ENCODE data around the gene ATG2B.
A peak's percentile ranks its signal among the peaks of the same experiment; 100 is the strongest.
"Not testable (repeated sequence)": the region's sequence is repeated elsewhere in the genome, so short reads cannot be mapped to it uniquely, and the experiment has no call there.

ATG2B gene

GRCh38 chr14:96252323-96252998, 110.7 kb downstream of the ATG2B start:
- DNase-seq (ENCODE audit: low spot score), result no peak

- DNase-seq (ENCODE audit: low spot score), result no peak
Measured at GRCh38 chr14:96251656-96252155, 111.4 kb downstream of the ATG2B start.

- DNase-seq (ENCODE audit: low spot score), result no peak
Measured at GRCh38 chr14:96250485-96250884, 112.7 kb downstream of the ATG2B start.

GRCh38 chr14:96249029-96249428, 114.1 kb downstream of the ATG2B start:
- no peak for DNase-seq (ENCODE audit: low spot score)

GRCh38 chr14:96247031-96247430, 116.1 kb downstream of the ATG2B start:
- DNase-seq (ENCODE audit: low spot score), result no peak

GRCh38 chr14:96246539-96246847, 116.6 kb downstream of the ATG2B start:
- peak; percentile 55 for DNase-seq (ENCODE audit: low spot score)

- DNase-seq (ENCODE audit: low spot score), result no peak
Measured at GRCh38 chr14:96245710-96246538, 117.2 kb downstream of the ATG2B start.

GRCh38 chr14:96245074-96245473, 118.1 kb downstream of the ATG2B start:
- DNase-seq (ENCODE audit: low spot score), result not testable (repeated sequence)

- DNase-seq (ENCODE audit: low spot score), result no peak
Measured at GRCh38 chr14:96243785-96244184, 119.4 kb downstream of the ATG2B start.

- DNase-seq (ENCODE audit: low spot score), result no peak
Measured at GRCh38 chr14:96242126-96242525, 121.0 kb downstream of the ATG2B start.

GRCh38 chr14:96240641-96241040, 122.5 kb downstream of the ATG2B start:
- no peak for DNase-seq (ENCODE audit: low spot score)

GRCh38 chr14:96239711-96240141, 123.4 kb downstream of the ATG2B start:
- no peak for DNase-seq (ENCODE audit: low spot score)

GRCh38 chr14:96238676-96239265, 124.4 kb downstream of the ATG2B start:
- no peak for DNase-seq (ENCODE audit: low spot score)

GRCh38 chr14:96237641-96238040, 125.5 kb downstream of the ATG2B start:
- DNase-seq (ENCODE audit: low spot score), result no peak

- DNase-seq (ENCODE audit: low spot score), result no peak
Measured at GRCh38 chr14:96235426-96235825, 127.7 kb downstream of the ATG2B start.

- DNase-seq (ENCODE audit: low spot score), result no peak
Measured at GRCh38 chr14:96233661-96234060, 129.5 kb downstream of the ATG2B start.

- no peak for DNase-seq (ENCODE audit: low spot score)
Measured at GRCh38 chr14:96232506-96232905, 130.6 kb downstream of the ATG2B start.

GRCh38 chr14:96231526-96232130, 131.5 kb downstream of the ATG2B start:
- no peak for DNase-seq (ENCODE audit: low spot score)

GRCh38 chr14:96231056-96231455, 132.1 kb downstream of the ATG2B start:
- no peak for DNase-seq (ENCODE audit: low spot score)

- no peak for DNase-seq (ENCODE audit: low spot score)
Measured at GRCh38 chr14:96229315-96229714, 133.8 kb downstream of the ATG2B start.

All from SW480 (cell line).